DMS53 treated with DMSO at 0.1 percent for 48 hours (cell line): ENCODE results near the gene DOLK.
A peak's percentile ranks its signal among the peaks of the same experiment; 100 is the strongest.
"Not testable (repeated sequence)": the region's sequence is repeated elsewhere in the genome, so short reads cannot be mapped to it uniquely, and the experiment has no call there.

Source experiments
- DNase-seq: peaks from one replicate; lab custom pipeline; 2025; ENCODE audit not compliant: unreplicated experiment; lab: John Stamatoyannopoulos, UW

Gene DOLK

GRCh38 chr9:128947527-128948301 is at the start of gene DOLK, which contains the start of gene NUP188:
TSS of gene DOLK (minus strand) at chr9:128947603. CDS start at chr9:128947303, 300 bp downstream.
TSS of gene NUP188 (plus strand) at chr9:128947699. CDS start at chr9:128947720, 21 bp downstream.
- peak; percentile 79 for DNase-seq

GRCh38 chr9:128995791-128996190 is 48.4 kb upstream of the DOLK start:
- DNase-seq = no peak

GRCh38 chr9:128992995-128993394 is 45.6 kb upstream of the DOLK start:
- DNase-seq = no peak

- no peak for DNase-seq
Measured at GRCh38 chr9:128987805-128988204, 40.4 kb upstream of the DOLK start.

GRCh38 chr9:128986671-128987070 is 39.3 kb upstream of the DOLK start:
- DNase-seq = no peak

GRCh38 chr9:128983536-128983935 is 36.1 kb upstream of the DOLK start:
- DNase-seq = no peak

- no peak for DNase-seq
Measured at GRCh38 chr9:128979111-128979510, 31.7 kb upstream of the DOLK start.

- DNase-seq = no peak
Measured at GRCh38 chr9:128972956-128973355, 25.6 kb upstream of the DOLK start.

GRCh38 chr9:128969491-128969890 is 22.1 kb upstream of the DOLK start:
- DNase-seq = no peak

- not testable (repeated sequence) for DNase-seq
Measured at GRCh38 chr9:128961403-128961802, 14.0 kb upstream of the DOLK start.

GRCh38 chr9:128947277-128947526 is 201 bp downstream of the DOLK start:
- no peak for DNase-seq

- peak; percentile 26 for DNase-seq
Measured at GRCh38 chr9:128946571-128947276, 679 bp downstream of the DOLK start.

- no peak for DNase-seq
Measured at GRCh38 chr9:128945798-128946501, 1.5 kb downstream of the DOLK start.

- DNase-seq = not testable (repeated sequence)
Measured at GRCh38 chr9:128944966-128945365, 2.4 kb downstream of the DOLK start.

GRCh38 chr9:128943832-128944620 is 3.4 kb downstream of the DOLK start:
- no peak for DNase-seq

- DNase-seq = no peak
Measured at GRCh38 chr9:128940946-128941755, 6.3 kb downstream of the DOLK start.

- no peak for DNase-seq
Measured at GRCh38 chr9:128940271-128940921, 7.0 kb downstream of the DOLK start.

- DNase-seq = no peak
Measured at GRCh38 chr9:128937310-128938165, 9.9 kb downstream of the DOLK start.
